Subcutaneous abdominal adipose tissue (tissue), 5 donors: ENCODE data around the gene GKN1.

Experiments
- H3K27ac ChIP-seq: one replicate; pipeline ENCODE4 v1.7.0; 2013; ENCODE audit warnings: low read depth, mild to moderate bottlenecking, inconsistent platforms, low read length, moderate library complexity
- H3K27me3 ChIP-seq, 5 donors: one replicate each; pipeline ENCODE4 v1.7.0; 2013; ENCODE audit warnings: low read length in 5 of 5, inconsistent platforms in 1 of 5; ENCODE audit not compliant: control insufficient read depth in 5 of 5, insufficient read depth in 4 of 5
- H3K36me3 ChIP-seq, 5 donors: one replicate each; pipeline ENCODE4 v1.7.0; 2013; ENCODE audit warnings: low read length in 5 of 5; ENCODE audit not compliant: control insufficient read depth in 5 of 5, insufficient read depth in 5 of 5
- H3K4me1 ChIP-seq, 5 donors: one replicate each; pipeline ENCODE4 v1.7.0; 2013; ENCODE audit warnings: low read length in 5 of 5, mild to moderate bottlenecking in 3 of 5, moderate library complexity in 1 of 5; ENCODE audit not compliant: control insufficient read depth in 5 of 5, insufficient read depth in 5 of 5
- H3K4me3 ChIP-seq, 5 donors: one replicate each; pipeline ENCODE4 v1.7.0; 2013; ENCODE audit warnings: low read length in 5 of 5, low read depth in 1 of 5
- H3K9ac ChIP-seq, 5 donors: one replicate each; pipeline ENCODE4 v1.7.0; 2013; ENCODE audit warnings: low read length in 5 of 5, mild to moderate bottlenecking in 4 of 5, moderate library complexity in 3 of 5
- H3K9me3 ChIP-seq, 5 donors: one replicate each; pipeline ENCODE4 v1.7.0; 2013; ENCODE audit warnings: low read length in 5 of 5; ENCODE audit not compliant: control insufficient read depth in 5 of 5
- donor health status: healthy.
- donor health status: healthy.
- donor health status: healthy.
- donor health status: healthy.
- donor health status: healthy.

Gene GKN1

GRCh38 chr2:68994864-68995263, 20.4 kb downstream of the GKN1 start:
- Histone ChIP-seq H3K9ac (no peak overlapping the region), H3K27me3 (no peaks in the 10 kb centered on the region), H3K4me3 (no peak overlapping the region), H3K27ac (no peak overlapping the region), H3K9me3 (no peaks in the 10 kb centered on the region), H3K36me3 (no peaks in the 10 kb centered on the region), H3K4me1 (peaks cover 0 to 14% (median 8%) of the 10 kb centered on the region in 5 donors)

GRCh38 chr2:68995916-68996315, 21.5 kb downstream of the GKN1 start:
- Histone ChIP-seq H3K27me3 (no peaks in the 10 kb centered on the region), H3K36me3 (no peaks in the 10 kb centered on the region), H3K9ac (no peak overlapping the region), H3K27ac (no peak overlapping the region), H3K4me3 (no peak overlapping the region), H3K4me1 (peaks cover 0 to 14% (median 8%) of the 10 kb centered on the region in 5 donors), H3K9me3 (peaks cover 0 to 2% (median 0%) of the 10 kb centered on the region in 5 donors)

GRCh38 chr2:68997401-68997800, 23.0 kb downstream of the GKN1 start:
- Histone ChIP-seq H3K9ac (no peak overlapping the region), H3K4me3 (no peak overlapping the region), H3K9me3 (peaks cover 0 to 9% (median 2%) of the 10 kb centered on the region in 5 donors), H3K27ac (no peak overlapping the region), H3K27me3 (no peaks in the 10 kb centered on the region), H3K4me1 (peaks cover 0 to 14% (median 8%) of the 10 kb centered on the region in 5 donors), H3K36me3 (no peaks in the 10 kb centered on the region)

- H3K27ac ChIP-seq: no peak overlapping the region
- H3K36me3 ChIP-seq: no peaks in the 10 kb centered on the region
- no peak overlapping the region for H3K9ac ChIP-seq
- H3K27me3 ChIP-seq: no peaks in the 10 kb centered on the region
- H3K9me3 ChIP-seq: peaks cover 0 to 12% (median 2%) of the 10 kb centered on the region in 5 donors
- peaks cover 0 to 2% (median 2%) of the 10 kb centered on the region in 5 donors for H3K4me1 ChIP-seq
- no peak overlapping the region for H3K4me3 ChIP-seq
These were observed 27.4 kb downstream of the GKN1 start for GRCh38 chr2:69001879-69002278.

GRCh38 chr2:69003731-69004130, 29.3 kb downstream of the GKN1 start:
- H3K36me3 ChIP-seq: no peaks in the 10 kb centered on the region
- no peak overlapping the region for H3K27ac ChIP-seq
- H3K9me3 ChIP-seq: peaks cover 0 to 12% (median 2%) of the 10 kb centered on the region in 5 donors
- no peak overlapping the region for H3K4me3 ChIP-seq
- no peak overlapping the region for H3K9ac ChIP-seq
- H3K27me3 ChIP-seq: no peaks in the 10 kb centered on the region
- H3K4me1 ChIP-seq: peaks cover 0 to 4% (median 2%) of the 10 kb centered on the region in 5 donors

GRCh38 chr2:69007169-69007568, 32.7 kb downstream of the GKN1 start:
- Histone ChIP-seq H3K9ac (no peak overlapping the region), H3K4me3 (no peak overlapping the region), H3K4me1 (peaks cover 0 to 4% (median 3%) of the 10 kb centered on the region in 5 donors), H3K9me3 (peaks cover 0 to 3% (median 0%) of the 10 kb centered on the region in 5 donors), H3K36me3 (no peaks in the 10 kb centered on the region), H3K27me3 (no peaks in the 10 kb centered on the region), H3K27ac (no peak overlapping the region)

- Histone ChIP-seq H3K27me3 (no peaks in the 10 kb centered on the region), H3K36me3 (no peaks in the 10 kb centered on the region), H3K4me1 (peaks cover 4 to 9% (median 6%) of the 10 kb centered on the region in 5 donors), H3K27ac (no peak overlapping the region), H3K9me3 (peaks cover 0 to 1% (median 0%) of the 10 kb centered on the region in 5 donors), H3K9ac (no peak overlapping the region), H3K4me3 (no peak overlapping the region)
These were observed 33.2 kb downstream of the GKN1 start for GRCh38 chr2:69007603-69008002.

- Histone ChIP-seq H3K4me1 (peaks cover 7 to 29% (median 24%) of the 10 kb centered on the region in 5 donors), H3K36me3 (no peaks in the 10 kb centered on the region), H3K27me3 (peaks cover 0 to 18% (median 9%) of the 10 kb centered on the region in 5 donors), H3K4me3 (no peak overlapping the region), H3K27ac (no peak overlapping the region), H3K9ac (no peak overlapping the region), H3K9me3 (no peaks in the 10 kb centered on the region)
These were observed 36.2 kb downstream of the GKN1 start for GRCh38 chr2:69010437-69011194.

GRCh38 chr2:69011611-69012157, 37.2 kb downstream of the GKN1 start:
- H3K4me1 ChIP-seq: peaks cover 6 to 28% (median 24%) of the 10 kb centered on the region in 5 donors
- peaks cover under 1 to 21% (median 12%) of the 10 kb centered on the region in 5 donors for H3K27me3 ChIP-seq
- H3K36me3 ChIP-seq: no peaks in the 10 kb centered on the region
- H3K9me3 ChIP-seq: no peaks in the 10 kb centered on the region
- no peak overlapping the region for H3K27ac ChIP-seq
- no peak overlapping the region for H3K4me3 ChIP-seq
- H3K9ac ChIP-seq: no peak overlapping the region
